ENCODE measurements around the gene FUBP1.
"Not testable (repeated sequence)": the region's sequence is repeated elsewhere in the genome, so short reads cannot be mapped to it uniquely, and the experiment has no call there.

Gene FUBP1, protein sequence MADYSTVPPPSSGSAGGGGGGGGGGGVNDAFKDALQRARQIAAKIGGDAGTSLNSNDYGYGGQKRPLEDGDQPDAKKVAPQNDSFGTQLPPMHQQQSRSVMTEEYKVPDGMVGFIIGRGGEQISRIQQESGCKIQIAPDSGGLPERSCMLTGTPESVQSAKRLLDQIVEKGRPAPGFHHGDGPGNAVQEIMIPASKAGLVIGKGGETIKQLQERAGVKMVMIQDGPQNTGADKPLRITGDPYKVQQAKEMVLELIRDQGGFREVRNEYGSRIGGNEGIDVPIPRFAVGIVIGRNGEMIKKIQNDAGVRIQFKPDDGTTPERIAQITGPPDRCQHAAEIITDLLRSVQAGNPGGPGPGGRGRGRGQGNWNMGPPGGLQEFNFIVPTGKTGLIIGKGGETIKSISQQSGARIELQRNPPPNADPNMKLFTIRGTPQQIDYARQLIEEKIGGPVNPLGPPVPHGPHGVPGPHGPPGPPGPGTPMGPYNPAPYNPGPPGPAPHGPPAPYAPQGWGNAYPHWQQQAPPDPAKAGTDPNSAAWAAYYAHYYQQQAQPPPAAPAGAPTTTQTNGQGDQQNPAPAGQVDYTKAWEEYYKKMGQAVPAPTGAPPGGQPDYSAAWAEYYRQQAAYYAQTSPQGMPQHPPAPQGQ

GRCh38 chr1:77978969-77979876 is at the start of gene FUBP1:
Gene FUBP1, minus strand, starts transcription at chr1:77979072. Its CDS starts 68 bp downstream, at chr1:77979004.
- peak; percentile 99 for DNase-seq (ENCODE audit: low spot score)

DNA sequence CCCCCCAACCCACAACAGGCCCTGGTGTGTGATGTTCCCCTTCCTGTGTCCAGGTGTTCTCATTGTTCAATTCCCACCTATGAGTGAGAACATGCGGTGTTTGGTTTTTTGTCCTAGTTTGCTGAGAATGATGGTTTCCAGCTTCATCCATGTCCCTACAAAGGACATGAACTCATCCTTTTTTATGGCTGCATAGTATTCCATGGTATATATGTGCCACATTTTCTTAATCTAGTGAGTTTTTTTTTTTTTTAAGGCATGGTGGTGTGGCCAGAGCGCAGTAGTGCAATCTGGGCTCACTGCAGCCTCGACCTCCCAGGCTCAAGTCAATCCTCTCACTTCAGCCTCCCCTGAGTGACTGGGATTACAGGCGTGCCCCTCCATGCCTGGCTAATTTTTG is 42.3 kb upstream of the FUBP1 start:
- not testable (repeated sequence) for DNase-seq (ENCODE audit: low spot score)

DNA sequence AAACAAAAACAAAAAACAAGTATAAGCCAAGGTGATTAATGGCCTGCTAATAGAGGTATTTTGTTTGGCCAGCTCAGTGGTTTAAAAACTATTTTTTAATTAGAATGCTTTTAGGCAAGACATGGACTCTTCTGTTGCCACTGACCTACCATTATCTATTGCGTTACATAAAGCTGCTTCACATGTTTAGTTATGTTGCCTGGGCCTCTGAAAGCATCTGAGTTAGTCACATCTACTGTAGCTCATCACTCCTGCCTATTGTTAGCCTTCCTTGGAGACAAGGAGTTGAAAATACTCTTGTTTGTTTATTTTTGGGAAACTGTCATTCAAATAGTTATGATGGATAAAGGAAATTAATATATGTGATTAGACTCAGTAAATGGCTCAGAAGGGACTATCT is 40.2 kb upstream of the FUBP1 start:
- no peak for DNase-seq (ENCODE audit: low spot score)

GRCh38 chr1:78015148-78015547 is 36.3 kb upstream of the FUBP1 start:
- DNase-seq (ENCODE audit: low spot score) = no peak

DNA sequence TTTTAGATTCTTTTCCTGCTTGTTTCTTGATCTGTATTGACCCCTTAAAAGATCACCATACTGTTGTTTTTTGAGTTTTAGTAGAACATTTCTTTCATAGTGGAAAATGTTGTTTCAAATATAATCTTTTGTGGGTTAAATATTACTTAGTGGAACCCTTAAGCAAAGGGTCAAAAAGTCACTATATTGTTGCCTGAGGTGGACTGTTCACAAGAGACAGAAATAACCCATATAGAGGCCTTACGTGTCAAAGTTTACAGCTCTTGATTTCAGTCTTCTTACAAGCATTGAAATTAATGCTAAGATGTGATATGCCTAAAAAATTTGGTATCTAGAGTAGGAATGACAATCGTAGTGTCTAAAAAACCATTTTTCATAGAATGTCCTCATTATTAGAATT is 32.2 kb upstream of the FUBP1 start:
- DNase-seq (ENCODE audit: low spot score) = no peak

- no peak for DNase-seq (ENCODE audit: low spot score)
Measured at GRCh38 chr1:78009836-78010235, 31.0 kb upstream of the FUBP1 start.

- DNase-seq (ENCODE audit: low spot score) = no peak
Measured at GRCh38 chr1:78009276-78009675, 30.4 kb upstream of the FUBP1 start.

DNA sequence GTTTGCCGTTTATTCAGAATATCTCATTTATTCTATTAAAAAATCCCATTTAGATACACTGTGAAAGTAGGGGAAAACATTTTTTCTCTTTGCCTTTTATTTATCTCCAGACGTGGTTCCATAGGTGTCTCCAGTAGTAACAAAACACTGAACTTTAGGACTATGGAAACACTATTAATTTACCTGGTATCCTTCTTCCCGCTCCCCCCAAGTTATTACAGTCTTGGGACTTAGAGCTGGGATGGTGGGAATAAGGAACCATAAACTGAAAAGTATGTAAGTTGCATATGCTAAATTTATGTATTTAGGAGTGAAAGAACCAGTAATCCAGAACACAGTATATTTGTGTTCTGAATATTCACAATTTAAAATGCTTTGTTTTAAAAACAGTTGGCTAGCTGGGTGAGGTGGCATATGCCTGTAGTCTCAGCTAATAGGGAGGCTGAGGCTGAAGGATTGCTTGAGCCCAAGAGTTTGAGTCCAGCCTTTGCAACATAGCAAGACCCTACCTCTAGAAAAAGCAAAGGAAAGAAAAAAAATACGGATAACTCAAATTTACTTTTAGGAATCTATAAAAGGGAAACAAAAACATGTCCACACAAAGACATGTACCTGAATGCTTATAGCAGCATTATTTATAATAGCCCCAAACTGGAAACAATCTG is 28.9 kb upstream of the FUBP1 start:
- no peak for DNase-seq (ENCODE audit: low spot score)

DNA sequence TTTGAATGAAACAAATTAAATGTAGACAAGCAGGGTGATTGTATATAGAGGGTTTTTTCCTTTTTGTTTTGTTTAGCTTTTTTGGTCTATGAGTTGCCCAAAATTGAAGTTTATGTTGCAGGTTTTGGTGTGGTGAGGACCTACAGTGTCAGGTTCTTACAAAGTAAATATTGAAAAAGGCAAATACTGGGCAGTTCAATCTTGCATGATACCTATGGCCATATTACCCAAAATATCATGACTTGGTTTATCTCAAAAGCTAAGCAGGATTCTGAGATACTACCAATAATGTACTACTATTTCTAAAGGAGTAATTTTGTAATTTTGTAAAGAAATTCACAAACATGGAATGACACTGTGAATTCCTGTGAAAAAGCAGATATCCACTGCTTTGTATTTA is 27.6 kb upstream of the FUBP1 start:
- DNase-seq (ENCODE audit: low spot score) = no peak

GRCh38 chr1:78005755-78006154 is 26.9 kb upstream of the FUBP1 start:
- peak; percentile 80 for DNase-seq (ENCODE audit: low spot score)

- no peak for DNase-seq (ENCODE audit: low spot score)
Measured at GRCh38 chr1:78005448-78005722, 26.5 kb upstream of the FUBP1 start.

GRCh38 chr1:78004719-78005447 is 26.0 kb upstream of the FUBP1 start, which contains the start of gene DNAJB4:
Gene DNAJB4, plus strand, starts transcription at chr1:78004939. Its CDS starts 172 bp downstream, at chr1:78005111.
- DNase-seq (ENCODE audit: low spot score) = peak; percentile 97

- peak; percentile 92 for DNase-seq (ENCODE audit: low spot score)
Measured at GRCh38 chr1:78003882-78004718, 25.2 kb upstream of the FUBP1 start.

GRCh38 chr1:78003070-78003746 is 24.3 kb upstream of the FUBP1 start:
- no peak for DNase-seq (ENCODE audit: low spot score)

GRCh38 chr1:78000536-78000935 is 21.7 kb upstream of the FUBP1 start:
- DNase-seq (ENCODE audit: low spot score) = not testable (repeated sequence)

DNA sequence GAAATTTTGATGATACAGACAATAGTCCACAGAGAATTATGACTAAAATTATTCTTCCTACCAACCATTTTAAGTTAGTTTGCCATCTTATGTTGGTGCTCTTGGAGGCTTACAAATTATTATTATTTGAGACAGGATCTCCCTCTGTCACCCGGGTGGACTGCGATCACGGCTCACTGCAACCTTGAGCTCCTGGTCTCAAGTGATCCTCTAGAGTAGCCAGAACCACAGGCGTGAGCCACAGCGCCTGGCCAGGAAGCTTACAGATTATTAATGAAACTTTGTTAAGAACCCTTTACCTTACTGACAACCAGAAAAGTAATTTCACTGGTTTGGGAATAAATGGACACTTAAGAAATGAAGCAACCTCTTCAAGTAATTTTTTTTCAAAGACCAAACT is 17.9 kb upstream of the FUBP1 start:
- no peak for DNase-seq (ENCODE audit: low spot score)

- no peak for DNase-seq (ENCODE audit: low spot score)
Measured at GRCh38 chr1:77994117-77994705, 15.3 kb upstream of the FUBP1 start.

GRCh38 chr1:77991638-77992037 is 12.8 kb upstream of the FUBP1 start:
- peak; percentile 49 for DNase-seq (ENCODE audit: low spot score)

GRCh38 chr1:77990629-77991204 is 11.8 kb upstream of the FUBP1 start:
- DNase-seq (ENCODE audit: low spot score) = no peak
